ENCODE data around the gene PRDM8. TPM values are rescaled to one million over a fixed set of nuclear protein-coding genes. Genes with fewer than 3 reads are reported as not detected.

PRDM8 gene
- total RNA-seq, 4 donors from 2014 or later = 1.3 to 5.4 (median 2.4) TPM

DNA sequence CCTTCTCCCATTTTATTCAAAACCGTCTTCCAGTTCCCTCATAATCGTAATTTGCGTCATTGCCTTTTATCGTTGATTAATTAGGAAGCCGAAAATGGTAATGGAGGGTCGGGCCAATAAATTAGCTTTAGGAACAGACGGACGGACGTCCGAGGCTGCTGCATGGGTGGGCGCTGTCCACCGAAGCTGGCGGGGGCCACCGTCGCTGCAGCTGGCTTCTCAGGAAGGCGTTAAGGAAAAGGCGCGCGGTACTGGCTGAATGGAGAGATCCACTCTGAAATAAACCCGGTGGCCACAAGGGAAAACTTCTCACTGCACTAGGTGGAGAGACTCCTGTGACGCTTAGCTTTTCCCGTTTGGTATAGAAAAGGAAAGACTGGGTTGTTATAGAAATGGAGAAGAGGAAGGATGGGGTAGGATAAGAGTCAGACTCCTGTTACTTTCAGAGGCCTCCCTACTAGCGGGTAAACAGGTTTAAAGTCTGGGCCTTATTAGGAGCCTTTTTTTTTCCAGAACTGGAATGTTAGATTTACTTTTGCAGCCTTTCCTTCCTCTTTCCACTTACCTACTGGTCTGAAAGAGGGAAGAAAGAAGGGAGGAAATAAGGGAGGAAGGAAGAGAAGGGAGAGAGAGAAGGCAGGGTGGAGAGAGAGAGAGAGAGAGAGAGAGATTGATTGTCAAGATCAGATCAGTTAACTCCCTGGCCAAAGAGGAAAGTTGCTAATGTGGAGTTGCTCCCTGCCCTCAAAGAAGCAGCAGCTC, 11.3 kb upstream of the PRDM8 start:
- H3K4me1 ChIP-seq = peaks cover 25 to 37% of the 10 kb centered on the region in 2 donors
- no peak for DNase-seq
- intact Hi-C loops (cut with DNase I) = no loop called here
- H3K27ac ChIP-seq = no peak overlapping the region
- no peaks in the 10 kb centered on the region for H3K36me3 ChIP-seq
- TF ChIP-seq POLR2A (IDR thresholded peaks at IDR 0.05) = no peak
- 16 to 18% methylated on average over 23 of the region's 23 CpGs for whole genome bisulfite sequencing, 2 donors
- H3K27me3 ChIP-seq = peaks cover 46% of the 10 kb centered on the region
- no peak overlapping the region for H3K4me3 ChIP-seq (replicated peaks in 1 of 3)
- H3K9me3 ChIP-seq = no peaks in the 10 kb centered on the region

GRCh38 chr4:80186676-80187075, 10.6 kb upstream of the PRDM8 start:
- H3K36me3 ChIP-seq = no peaks in the 10 kb centered on the region
- H3K27me3 ChIP-seq = peaks cover 47% of the 10 kb centered on the region
- no peak for DNase-seq
- no peak overlapping the region for H3K4me3 ChIP-seq (replicated peaks in 1 of 3)
- no peak for TF ChIP-seq POLR2A (IDR thresholded peaks at IDR 0.05)
- TF ChIP-seq, protein P1, sequence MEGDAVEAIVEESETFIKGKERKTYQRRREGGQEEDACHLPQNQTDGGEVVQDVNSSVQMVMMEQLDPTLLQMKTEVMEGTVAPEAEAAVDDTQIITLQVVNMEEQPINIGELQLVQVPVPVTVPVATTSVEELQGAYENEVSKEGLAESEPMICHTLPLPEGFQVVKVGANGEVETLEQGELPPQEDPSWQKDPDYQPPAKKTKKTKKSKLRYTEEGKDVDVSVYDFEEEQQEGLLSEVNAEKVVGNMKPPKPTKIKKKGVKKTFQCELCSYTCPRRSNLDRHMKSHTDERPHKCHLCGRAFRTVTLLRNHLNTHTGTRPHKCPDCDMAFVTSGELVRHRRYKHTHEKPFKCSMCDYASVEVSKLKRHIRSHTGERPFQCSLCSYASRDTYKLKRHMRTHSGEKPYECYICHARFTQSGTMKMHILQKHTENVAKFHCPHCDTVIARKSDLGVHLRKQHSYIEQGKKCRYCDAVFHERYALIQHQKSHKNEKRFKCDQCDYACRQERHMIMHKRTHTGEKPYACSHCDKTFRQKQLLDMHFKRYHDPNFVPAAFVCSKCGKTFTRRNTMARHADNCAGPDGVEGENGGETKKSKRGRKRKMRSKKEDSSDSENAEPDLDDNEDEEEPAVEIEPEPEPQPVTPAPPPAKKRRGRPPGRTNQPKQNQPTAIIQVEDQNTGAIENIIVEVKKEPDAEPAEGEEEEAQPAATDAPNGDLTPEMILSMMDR (IDR thresholded peaks at IDR 0.05) = no peak
- H3K27ac ChIP-seq = no peak overlapping the region
- H3K4me1 ChIP-seq = peaks cover 25 to 37% of the 10 kb centered on the region in 2 donors
- intact Hi-C loops (cut with DNase I) = no loop called here
- 24 to 42% methylated on average over 5 of the region's 5 CpGs for WGBS, 2 donors
- no peaks in the 10 kb centered on the region for H3K9me3 ChIP-seq

DNA sequence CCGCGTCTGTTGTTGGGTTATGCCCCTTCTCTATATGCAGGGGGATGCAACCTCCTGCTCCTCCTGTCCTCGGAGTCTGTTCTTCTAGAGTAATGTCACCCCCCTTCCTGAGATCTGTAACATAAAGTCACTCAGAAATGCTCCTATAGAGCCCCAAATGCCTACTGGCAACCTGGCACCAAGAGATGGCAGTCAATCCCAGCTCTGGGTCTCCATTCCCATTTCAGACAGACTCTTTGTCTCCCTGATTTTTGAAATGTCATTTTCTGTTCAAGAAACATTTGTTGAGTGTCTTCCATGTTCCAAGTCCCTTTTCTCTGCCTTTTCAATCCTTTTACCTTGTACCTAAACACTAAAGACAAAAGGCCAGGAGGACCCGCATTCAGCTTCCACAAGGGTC, 9.6 kb upstream of the PRDM8 start:
- no peak for DNase-seq
- no peaks in the 10 kb centered on the region for H3K36me3 ChIP-seq
- no peaks in the 10 kb centered on the region for H3K9me3 ChIP-seq
- intact Hi-C loops (cut with DNase I) = no loop called here
- peaks cover 47% of the 10 kb centered on the region for H3K27me3 ChIP-seq
- H3K4me1 ChIP-seq = peaks cover 25 to 37% of the 10 kb centered on the region in 2 donors
- H3K4me3 ChIP-seq (replicated peaks in 1 of 3) = no peak overlapping the region
- no peak overlapping the region for H3K27ac ChIP-seq
- WGBS, 2 donors = 48 to 54% methylated on average over 4 of the region's 4 CpGs
- no peak for TF ChIP-seq POLR2A (IDR thresholded peaks at IDR 0.05)
- TF ChIP-seq, protein P1 (IDR thresholded peaks at IDR 0.05) = no peak

DNA sequence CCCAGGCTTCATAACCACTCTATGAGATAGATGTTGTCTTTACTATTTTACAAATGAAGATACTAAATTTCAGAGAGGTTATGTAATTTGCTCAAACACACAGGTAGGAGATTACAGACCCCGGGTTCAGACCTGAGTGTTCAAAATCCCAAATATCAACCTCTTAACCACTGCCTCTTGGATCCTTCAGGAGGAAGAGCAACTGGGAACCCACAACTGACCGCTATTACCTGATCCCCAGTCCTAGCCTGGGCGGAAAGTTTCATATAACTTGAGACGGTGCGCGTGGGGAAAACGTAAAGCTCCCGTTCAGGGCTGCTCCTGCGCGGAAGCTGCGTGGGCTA, 8.9 kb upstream of the PRDM8 start:
- no peak overlapping the region for H3K27ac ChIP-seq
- no peaks in the 10 kb centered on the region for H3K9me3 ChIP-seq
- whole genome bisulfite sequencing, 2 donors = 25% methylated on average over 9 of the region's 11 CpGs
- peaks cover 21 to 32% of the 10 kb centered on the region in 2 donors for H3K4me1 ChIP-seq
- H3K4me3 ChIP-seq (replicated peaks in 1 of 3) = no peak overlapping the region
- TF ChIP-seq, protein P1 (IDR thresholded peaks at IDR 0.05) = no peak
- TF ChIP-seq POLR2A (IDR thresholded peaks at IDR 0.05) = no peak
- no peaks in the 10 kb centered on the region for H3K36me3 ChIP-seq
- no peak for DNase-seq
- peaks cover 47% of the 10 kb centered on the region for H3K27me3 ChIP-seq
- intact Hi-C loops (cut with DNase I) = no loop called here

DNA sequence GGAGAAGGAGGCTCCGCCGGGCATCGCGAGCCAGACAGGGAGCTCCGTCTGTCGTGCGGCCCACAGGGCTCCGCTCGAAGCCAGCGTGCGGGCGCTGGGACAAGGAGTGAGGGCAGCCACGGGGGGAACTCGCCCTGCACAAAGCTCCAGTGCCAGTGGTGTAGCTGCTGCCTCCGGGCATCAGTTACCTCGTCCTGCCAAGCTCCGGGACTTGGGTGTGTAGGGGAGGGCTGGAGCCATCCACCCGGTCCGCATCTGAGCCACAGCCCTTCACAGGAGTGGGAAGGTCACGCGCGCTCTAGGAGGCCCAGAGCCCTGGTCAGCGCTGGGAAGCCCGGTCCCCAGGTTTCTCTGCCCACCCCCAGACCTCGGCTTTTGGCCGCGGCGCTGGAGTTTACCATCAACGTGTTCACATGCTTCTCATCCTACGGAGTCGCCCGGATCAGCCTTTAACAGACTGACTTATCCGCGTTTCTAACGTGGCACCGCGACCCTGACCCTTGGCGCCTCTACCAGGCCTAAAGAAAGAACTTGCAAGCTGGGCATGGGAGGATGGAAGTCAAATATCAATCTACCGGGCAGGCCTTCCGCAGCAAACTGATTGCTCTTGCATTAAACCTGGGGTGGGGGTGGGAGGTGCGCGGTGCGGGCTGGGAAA, 8.4 kb upstream of the PRDM8 start:
- H3K4me1 ChIP-seq = peaks cover 21 to 27% of the 10 kb centered on the region in 2 donors
- peaks cover 47% of the 10 kb centered on the region for H3K27me3 ChIP-seq
- no peak overlapping the region for H3K27ac ChIP-seq
- H3K9me3 ChIP-seq = no peaks in the 10 kb centered on the region
- intact Hi-C loops (cut with DNase I) = no loop called here
- TF ChIP-seq, protein P1 (IDR thresholded peaks at IDR 0.05) = no peak
- no peak for TF ChIP-seq POLR2A (IDR thresholded peaks at IDR 0.05)
- no peak for DNase-seq
- H3K36me3 ChIP-seq = no peaks in the 10 kb centered on the region
- 20 to 37% methylated on average over 17 to 43 of the region's 43 CpGs for WGBS, 2 donors
- no peak overlapping the region for H3K4me3 ChIP-seq (replicated peaks in 1 of 3)

All from thyroid gland (tissue), 4 donors.